ENCODE results near the gene USP20. TPM values are rescaled to one million over a fixed set of nuclear protein-coding genes. Genes with fewer than 3 reads are reported as not detected.
A peak's percentile ranks its signal among the peaks of the same experiment; 100 is the strongest.

Gene USP20
- total RNA-seq, 1 experiment from 2014 or later, result 16.3 TPM

GRCh38 chr9:129834489-129835127 is 650 bp upstream of the USP20 start:
- DNase-seq, result no peak
- H3K27me3 ChIP-seq (ENCODE audit: control insufficient read depth, insufficient read depth, low read length), result no peaks in the 10 kb centered on the region
- peaks cover 12% of the 10 kb centered on the region for H3K36me3 ChIP-seq (replicated peaks; ENCODE audit: control insufficient read depth, insufficient read depth, low read length)
- peak overlapping the region; percentile 84 for H3K4me3 ChIP-seq (ENCODE audit: insufficient read depth, low read depth, low read length)

- peaks cover 7% of the 10 kb centered on the region for H3K36me3 ChIP-seq (replicated peaks; ENCODE audit: control insufficient read depth, insufficient read depth, low read length)
- H3K4me3 ChIP-seq (ENCODE audit: insufficient read depth, low read depth, low read length), result peak overlapping the region; percentile 82
- no peaks in the 10 kb centered on the region for H3K27me3 ChIP-seq (ENCODE audit: control insufficient read depth, insufficient read depth, low read length)
- DNase-seq, result no peak
Observed at GRCh38 chr9:129835860-129836223, 584 bp downstream of the USP20 start.

GRCh38 chr9:129836311-129837007 is 1.2 kb downstream of the USP20 start:
- peak; percentile 65 for DNase-seq
- Histone ChIP-seq H3K4me3 (ENCODE audit: insufficient read depth, low read depth, low read length) (peak overlapping the region; percentile 82; the same call in 1 of the 2 replicates), H3K27me3 (ENCODE audit: control insufficient read depth, insufficient read depth, low read length) (no peaks in the 10 kb centered on the region), H3K36me3 (replicated peaks; ENCODE audit: control insufficient read depth, insufficient read depth, low read length) (peaks cover 7% of the 10 kb centered on the region)

GRCh38 chr9:129838707-129839259 is 3.5 kb downstream of the USP20 start:
- no peak for DNase-seq
- no peaks in the 10 kb centered on the region; the same call in 1 of the 2 replicates for H3K36me3 ChIP-seq (replicated peaks; ENCODE audit: control insufficient read depth, insufficient read depth, low read length)
- no peaks in the 10 kb centered on the region for H3K27me3 ChIP-seq (ENCODE audit: control insufficient read depth, insufficient read depth, low read length)
- no peak overlapping the region for H3K4me3 ChIP-seq (ENCODE audit: insufficient read depth, low read depth, low read length)

- peak; percentile 47 for DNase-seq
- Histone ChIP-seq H3K4me3 (ENCODE audit: insufficient read depth, low read depth, low read length) (no peak overlapping the region), H3K27me3 (ENCODE audit: control insufficient read depth, insufficient read depth, low read length) (no peaks in the 10 kb centered on the region), H3K36me3 (replicated peaks; ENCODE audit: control insufficient read depth, insufficient read depth, low read length) (no peaks in the 10 kb centered on the region; the same call in 1 of the 2 replicates)
Observed at GRCh38 chr9:129839324-129840023, 4.2 kb downstream of the USP20 start.

GRCh38 chr9:129840034-129840433 is 4.8 kb downstream of the USP20 start:
- DNase-seq, result no peak
- Histone ChIP-seq H3K4me3 (ENCODE audit: insufficient read depth, low read depth, low read length) (no peak overlapping the region), H3K36me3 (replicated peaks; ENCODE audit: control insufficient read depth, insufficient read depth, low read length) (no peaks in the 10 kb centered on the region; the same call in 1 of the 2 replicates), H3K27me3 (ENCODE audit: control insufficient read depth, insufficient read depth, low read length) (no peaks in the 10 kb centered on the region)

- H3K4me3 ChIP-seq (ENCODE audit: insufficient read depth, low read depth, low read length), result no peak overlapping the region
- DNase-seq, result no peak
- H3K27me3 ChIP-seq (ENCODE audit: control insufficient read depth, insufficient read depth, low read length), result no peaks in the 10 kb centered on the region
- H3K36me3 ChIP-seq (replicated peaks; ENCODE audit: control insufficient read depth, insufficient read depth, low read length), result no peaks in the 10 kb centered on the region; the same call in 1 of the 2 replicates
Observed at GRCh38 chr9:129841071-129841470, 5.8 kb downstream of the USP20 start.

- no peak for DNase-seq
- Histone ChIP-seq H3K36me3 (replicated peaks; ENCODE audit: control insufficient read depth, insufficient read depth, low read length) (no peaks in the 10 kb centered on the region), H3K4me3 (ENCODE audit: insufficient read depth, low read depth, low read length) (no peak overlapping the region), H3K27me3 (ENCODE audit: control insufficient read depth, insufficient read depth, low read length) (no peaks in the 10 kb centered on the region)
Observed at GRCh38 chr9:129845373-129845772, 10.1 kb downstream of the USP20 start.

GRCh38 chr9:129848712-129849441 is 13.6 kb downstream of the USP20 start:
- H3K36me3 ChIP-seq (replicated peaks; ENCODE audit: control insufficient read depth, insufficient read depth, low read length), result peaks cover 2% of the 10 kb centered on the region
- H3K27me3 ChIP-seq (ENCODE audit: control insufficient read depth, insufficient read depth, low read length), result no peaks in the 10 kb centered on the region
- no peak overlapping the region for H3K4me3 ChIP-seq (ENCODE audit: insufficient read depth, low read depth, low read length)
- no peak for DNase-seq

GRCh38 chr9:129849901-129850300 is 14.6 kb downstream of the USP20 start:
- H3K27me3 ChIP-seq (ENCODE audit: control insufficient read depth, insufficient read depth, low read length), result no peaks in the 10 kb centered on the region
- DNase-seq, result no peak
- no peak overlapping the region for H3K4me3 ChIP-seq (ENCODE audit: insufficient read depth, low read depth, low read length)
- peaks cover 2% of the 10 kb centered on the region for H3K36me3 ChIP-seq (replicated peaks; ENCODE audit: control insufficient read depth, insufficient read depth, low read length)

- Histone ChIP-seq H3K4me3 (ENCODE audit: insufficient read depth, low read depth, low read length) (no peak overlapping the region), H3K27me3 (ENCODE audit: control insufficient read depth, insufficient read depth, low read length) (no peaks in the 10 kb centered on the region)
- no peak for DNase-seq
Observed at GRCh38 chr9:129850821-129851550, 15.7 kb downstream of the USP20 start.

GRCh38 chr9:129851821-129852220 is 16.6 kb downstream of the USP20 start:
- Histone ChIP-seq H3K27me3 (ENCODE audit: control insufficient read depth, insufficient read depth, low read length) (no peaks in the 10 kb centered on the region), H3K4me3 (ENCODE audit: insufficient read depth, low read depth, low read length) (no peak overlapping the region), H3K36me3 (replicated peaks; ENCODE audit: control insufficient read depth, insufficient read depth, low read length) (peaks cover 2% of the 10 kb centered on the region)
- DNase-seq, result no peak

More at GRCh38 chr9:129850821-129851550, 15.7 kb downstream of the USP20 start:
- peaks cover 2% of the 10 kb centered on the region for H3K36me3 ChIP-seq (replicated peaks; ENCODE audit: control insufficient read depth, insufficient read depth, low read length)

- Histone ChIP-seq H3K4me3 (ENCODE audit: insufficient read depth, low read depth, low read length) (no peak overlapping the region), H3K36me3 (replicated peaks; ENCODE audit: control insufficient read depth, insufficient read depth, low read length) (peaks cover 2% of the 10 kb centered on the region), H3K27me3 (ENCODE audit: control insufficient read depth, insufficient read depth, low read length) (no peaks in the 10 kb centered on the region)
- DNase-seq, result no peak
Observed at GRCh38 chr9:129852579-129852978, 17.3 kb downstream of the USP20 start.

GRCh38 chr9:129853614-129854013 is 18.4 kb downstream of the USP20 start:
- DNase-seq, result no peak
- Histone ChIP-seq H3K27me3 (ENCODE audit: control insufficient read depth, insufficient read depth, low read length) (no peaks in the 10 kb centered on the region), H3K36me3 (replicated peaks; ENCODE audit: control insufficient read depth, insufficient read depth, low read length) (peaks cover 4% of the 10 kb centered on the region), H3K4me3 (ENCODE audit: insufficient read depth, low read depth, low read length) (no peak overlapping the region)

Measured in H7 (cell line).